COLO668 (cell line): ENCODE measurements around the gene SLC12A3.
A peak's percentile ranks its signal among the peaks of the same experiment; 100 is the strongest.

Source experiments
- DNase-seq: peaks from one replicate; lab custom pipeline; 2025; ENCODE audit not compliant: unreplicated experiment; lab: John Stamatoyannopoulos, UW

Gene SLC12A3

DNA sequence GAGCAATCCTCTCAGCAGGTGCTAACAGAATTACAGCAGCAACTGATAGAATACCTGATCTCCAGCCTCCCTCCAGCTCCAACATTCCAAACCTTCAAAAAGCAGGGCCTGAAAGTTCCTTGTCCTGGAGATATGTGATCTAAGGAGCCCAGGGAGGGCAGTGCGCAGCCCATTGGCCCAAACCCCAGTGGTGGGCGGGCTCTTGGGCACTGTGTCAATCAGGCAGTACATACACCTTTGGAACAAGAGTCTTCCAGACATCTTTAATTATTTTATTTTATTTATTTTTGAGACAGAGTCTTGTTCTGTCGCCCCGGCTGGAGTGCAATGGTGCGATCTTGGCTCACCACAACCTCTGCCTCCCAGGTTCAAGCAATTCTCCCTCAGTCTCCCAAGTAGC is 24.2 kb downstream of the SLC12A3 start:
- no peak for DNase-seq

GRCh38 chr16:56891685-56892084 is 26.7 kb downstream of the SLC12A3 start:
- DNase-seq: no peak

DNA sequence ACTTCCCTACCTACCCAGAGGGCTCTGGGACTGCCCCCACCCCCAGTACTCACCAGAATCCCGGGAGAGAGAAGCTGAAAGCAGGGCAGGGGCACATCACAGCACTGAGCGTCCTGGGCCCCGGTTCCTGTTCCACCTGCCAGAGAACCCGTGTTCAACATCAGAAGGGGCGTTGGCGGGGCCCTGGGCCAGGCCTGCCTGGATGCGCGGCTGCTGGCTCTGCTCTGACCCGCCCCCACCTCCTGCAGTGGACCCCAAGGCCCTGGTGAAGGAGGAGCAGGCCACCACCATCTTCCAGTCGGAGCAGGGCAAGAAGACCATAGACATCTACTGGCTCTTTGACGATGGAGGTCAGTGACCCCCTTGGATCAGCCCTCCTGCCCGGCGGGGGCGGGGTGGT is 27.7 kb downstream of the SLC12A3 start:
- DNase-seq: no peak

- no peak for DNase-seq
Observed at GRCh38 chr16:56894331-56894917, 29.4 kb downstream of the SLC12A3 start.

DNA sequence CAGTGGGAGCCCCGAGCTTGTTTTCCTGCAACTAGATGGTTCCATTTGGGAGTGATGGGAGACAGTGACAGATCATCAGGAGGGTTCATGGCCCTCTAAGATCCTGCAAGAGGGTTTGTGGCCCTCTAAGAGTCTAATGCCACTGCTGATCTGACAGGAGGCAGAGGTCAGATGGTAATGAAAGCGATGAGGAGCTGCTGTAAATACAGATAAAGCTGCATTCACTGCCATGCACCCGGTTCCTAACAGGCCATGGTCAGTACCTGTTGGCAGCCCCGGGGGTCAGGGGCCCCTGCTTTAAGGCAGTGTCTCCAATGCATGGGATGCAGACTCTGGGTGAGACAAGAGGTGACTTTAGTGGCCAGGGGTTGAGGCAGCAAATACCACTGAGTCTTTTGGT is 30.8 kb downstream of the SLC12A3 start:
- no peak for DNase-seq

DNA sequence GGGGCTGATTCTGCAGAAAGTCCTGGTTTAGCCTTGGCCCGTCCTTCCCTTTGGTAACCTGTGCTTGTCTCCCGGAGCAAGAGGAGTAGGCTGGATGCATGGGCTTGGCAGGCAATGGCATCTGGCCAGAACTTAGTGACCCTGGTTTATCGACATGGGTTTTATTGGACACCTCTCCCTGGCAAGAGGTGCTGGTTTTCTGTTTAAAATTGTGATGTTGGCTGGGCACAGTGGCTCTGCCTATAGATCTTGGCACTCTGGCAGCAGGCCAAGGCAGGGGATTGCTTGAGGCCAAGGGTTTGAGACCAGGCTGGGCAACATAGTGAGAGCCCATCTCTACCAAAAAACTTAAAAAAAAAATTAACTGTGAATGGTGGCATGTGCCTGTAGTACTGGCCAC is 31.2 kb downstream of the SLC12A3 start:
- DNase-seq: no peak

DNA sequence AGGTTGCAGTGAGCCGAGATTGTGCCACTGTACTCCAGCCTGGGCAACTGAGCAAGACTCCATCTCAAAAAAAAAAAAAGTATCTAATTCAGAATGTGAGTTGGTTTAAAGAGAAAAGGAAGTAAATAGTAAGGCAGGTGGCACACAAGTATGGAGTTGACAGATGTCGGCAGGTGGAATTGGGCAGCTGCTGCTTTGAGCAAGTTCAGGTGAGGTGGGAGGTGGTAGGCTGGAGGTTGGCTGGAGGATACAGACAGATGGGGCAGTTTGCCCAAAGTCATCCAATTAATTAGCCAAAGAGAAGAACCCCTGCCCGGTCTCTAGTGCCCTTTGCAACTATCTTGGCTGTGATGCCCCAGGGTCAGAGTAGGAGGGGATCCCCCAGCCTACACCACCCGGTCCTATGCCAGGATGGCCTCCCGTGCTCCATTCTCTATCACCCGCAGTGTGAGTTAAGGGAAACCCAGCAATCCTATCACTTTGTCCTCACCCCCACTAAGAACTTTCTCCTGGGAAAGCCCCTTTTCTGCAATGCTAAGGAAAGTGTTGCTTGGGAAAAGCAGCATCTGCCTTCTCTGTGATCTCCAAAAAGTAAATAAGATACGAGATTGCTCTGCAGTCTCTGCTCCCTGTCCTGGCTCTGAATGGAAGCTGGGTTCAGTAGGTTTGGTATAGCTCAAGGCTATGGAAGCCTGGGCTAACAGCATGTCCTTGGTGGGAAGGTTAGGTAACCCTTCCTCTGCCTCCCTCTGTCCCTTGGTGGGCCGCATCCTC is 32.2 kb downstream of the SLC12A3 start:
- DNase-seq: peak; percentile 6

GRCh38 chr16:56898847-56899246 is 33.8 kb downstream of the SLC12A3 start:
- DNase-seq: no peak

GRCh38 chr16:56903866-56904265 is 38.9 kb downstream of the SLC12A3 start:
- no peak for DNase-seq

DNA sequence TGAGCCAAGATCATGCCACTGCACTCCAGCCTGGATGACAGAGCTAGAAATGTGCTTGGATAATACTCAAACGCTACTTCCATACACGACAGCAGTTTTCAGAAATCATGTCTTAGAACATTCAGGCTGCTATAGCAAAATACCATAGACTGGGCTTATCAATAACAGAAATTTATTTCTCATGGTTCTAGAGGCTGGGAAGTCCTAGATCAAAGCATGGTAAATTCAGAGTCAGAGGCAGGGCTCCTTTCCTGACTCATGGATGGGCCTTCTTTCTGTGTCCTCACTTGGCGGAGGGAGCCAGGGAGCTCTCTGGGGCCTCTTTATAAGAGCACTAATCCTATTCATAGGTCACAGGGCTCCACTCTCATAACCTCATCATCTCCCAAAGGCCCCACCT is 42.4 kb downstream of the SLC12A3 start:
- DNase-seq: no peak

GRCh38 chr16:56909527-56909979 is 44.5 kb downstream of the SLC12A3 start:
- DNase-seq: no peak

DNA sequence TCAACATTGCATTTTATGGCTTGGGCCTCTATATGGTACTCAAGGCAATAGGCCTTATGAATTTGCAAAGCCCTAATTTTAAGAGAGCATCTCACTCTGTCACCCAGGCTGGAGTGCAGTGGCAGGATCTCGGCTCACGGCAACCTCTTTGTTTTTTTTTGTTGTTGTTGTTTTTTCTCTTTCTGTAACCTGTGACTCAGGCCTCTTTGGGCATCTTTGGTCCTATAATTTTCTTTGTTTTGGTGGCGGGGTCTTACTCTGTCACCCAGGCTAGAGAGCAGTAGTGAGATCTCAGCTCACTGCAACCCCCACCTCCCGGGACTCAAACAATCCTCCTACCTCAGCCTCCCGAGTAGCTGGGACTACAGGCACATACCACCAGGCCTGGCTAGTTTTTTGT is 45.1 kb downstream of the SLC12A3 start:
- no peak for DNase-seq

DNA sequence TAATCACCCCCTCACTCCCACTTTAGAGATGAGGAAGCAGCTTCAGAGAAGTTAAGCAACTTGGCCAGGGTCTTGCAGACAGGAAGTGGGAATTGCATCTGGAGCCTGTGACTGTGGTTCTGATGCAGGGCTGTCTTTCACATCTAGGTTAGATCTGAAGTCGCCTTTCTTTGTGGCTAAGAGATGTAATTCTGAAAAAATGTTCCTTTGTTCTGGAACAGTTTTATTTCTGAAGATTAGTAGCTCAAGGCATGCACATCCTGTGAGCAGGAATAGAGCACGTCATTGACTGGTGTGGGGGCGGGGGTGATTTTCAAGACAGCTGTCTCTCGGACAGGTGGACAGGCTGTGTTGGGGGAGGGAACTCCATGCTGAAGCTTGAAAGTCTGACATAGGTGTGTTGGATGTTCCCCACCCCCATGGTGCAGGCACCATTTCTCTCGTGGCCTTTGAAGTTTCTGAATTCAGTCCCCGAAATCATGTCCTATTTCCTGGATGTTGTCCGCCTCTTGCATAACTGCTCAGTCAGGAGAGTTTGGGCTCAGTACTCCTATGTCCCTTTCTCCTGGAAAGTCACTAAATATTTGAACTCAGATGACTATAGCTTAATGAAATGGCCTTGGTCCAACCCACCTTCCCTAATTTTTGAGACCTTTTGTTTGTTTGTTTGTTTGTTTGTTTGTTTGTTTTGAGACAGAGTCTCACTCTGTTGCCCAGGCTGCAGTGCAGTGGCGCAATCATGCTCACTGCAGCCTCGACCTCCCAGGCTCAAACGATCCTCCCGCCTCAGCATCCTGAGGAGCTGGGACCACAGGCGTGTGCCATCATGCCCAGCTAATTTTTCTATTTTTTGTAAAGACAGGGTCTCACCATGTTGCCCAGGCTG is 45.9 kb downstream of the SLC12A3 start:
- DNase-seq: peak; percentile 9

- no peak for DNase-seq
Observed at GRCh38 chr16:56911771-56912571, 47.0 kb downstream of the SLC12A3 start.

DNA sequence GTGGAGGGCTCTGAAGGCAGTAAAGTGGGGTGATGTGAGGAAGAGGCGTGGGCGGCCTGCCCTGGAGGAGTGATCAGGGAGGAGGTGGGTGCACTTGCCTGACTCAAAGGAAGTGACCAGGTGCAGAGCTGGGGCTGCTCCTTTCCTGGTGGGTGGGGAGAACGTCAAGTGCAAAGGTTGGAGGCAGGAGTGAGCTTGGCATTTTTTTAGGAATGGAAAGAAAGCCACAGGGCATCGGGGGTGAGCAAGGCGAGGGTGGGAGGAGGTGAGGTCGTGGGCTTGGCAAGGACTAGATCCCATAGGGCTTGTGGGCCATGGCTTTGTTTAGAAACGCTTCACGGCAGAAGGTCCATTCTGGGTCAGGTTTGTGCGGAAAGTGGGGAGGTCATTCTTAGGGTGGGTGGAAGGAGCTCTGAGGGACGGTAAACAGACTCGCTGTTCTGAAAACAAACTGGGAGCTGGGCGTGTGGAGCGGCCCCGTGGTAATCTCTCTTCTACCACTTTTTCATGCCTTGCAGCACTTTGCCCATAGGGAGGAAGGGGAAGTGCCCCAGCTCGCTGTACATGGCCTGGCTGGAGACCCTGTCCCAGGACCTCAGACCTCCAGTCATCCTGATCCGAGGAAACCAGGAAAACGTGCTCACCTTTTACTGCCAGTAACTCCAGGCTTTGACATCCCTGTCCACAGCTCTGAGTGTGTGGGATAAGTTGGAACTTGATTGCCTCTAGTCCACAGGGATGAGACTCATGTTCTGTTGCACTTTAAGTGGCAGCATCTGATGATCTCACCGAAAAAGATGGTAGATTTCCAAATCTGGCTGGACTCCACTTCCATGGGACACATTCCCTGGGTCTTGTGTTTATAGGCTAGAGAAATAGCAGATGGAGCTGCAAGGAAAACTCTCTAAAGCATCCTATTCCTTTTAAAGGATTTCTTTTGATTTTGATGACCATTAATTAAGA is 48.0 kb downstream of the SLC12A3 start:
- no peak for DNase-seq

DNA sequence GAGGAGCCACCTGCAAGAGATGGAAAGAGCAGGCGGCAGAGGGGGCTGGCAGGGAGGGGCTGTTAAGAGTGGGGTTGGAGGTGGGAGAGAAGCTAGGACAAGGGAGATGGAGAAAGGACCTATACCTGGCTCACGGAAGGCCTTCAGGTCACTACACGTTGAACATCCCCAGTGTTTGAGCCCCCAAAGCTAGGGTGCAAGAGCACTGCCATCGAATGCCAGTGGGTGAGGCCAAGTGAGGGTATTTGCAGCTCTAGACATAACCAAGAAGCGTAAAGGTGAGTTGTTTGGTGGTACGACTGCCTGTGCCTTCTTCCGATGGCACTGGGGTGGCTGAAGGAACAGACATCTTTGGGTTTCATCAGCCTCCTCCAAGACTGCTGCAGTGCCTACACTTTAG is 49.9 kb downstream of the SLC12A3 start:
- no peak for DNase-seq

DNA sequence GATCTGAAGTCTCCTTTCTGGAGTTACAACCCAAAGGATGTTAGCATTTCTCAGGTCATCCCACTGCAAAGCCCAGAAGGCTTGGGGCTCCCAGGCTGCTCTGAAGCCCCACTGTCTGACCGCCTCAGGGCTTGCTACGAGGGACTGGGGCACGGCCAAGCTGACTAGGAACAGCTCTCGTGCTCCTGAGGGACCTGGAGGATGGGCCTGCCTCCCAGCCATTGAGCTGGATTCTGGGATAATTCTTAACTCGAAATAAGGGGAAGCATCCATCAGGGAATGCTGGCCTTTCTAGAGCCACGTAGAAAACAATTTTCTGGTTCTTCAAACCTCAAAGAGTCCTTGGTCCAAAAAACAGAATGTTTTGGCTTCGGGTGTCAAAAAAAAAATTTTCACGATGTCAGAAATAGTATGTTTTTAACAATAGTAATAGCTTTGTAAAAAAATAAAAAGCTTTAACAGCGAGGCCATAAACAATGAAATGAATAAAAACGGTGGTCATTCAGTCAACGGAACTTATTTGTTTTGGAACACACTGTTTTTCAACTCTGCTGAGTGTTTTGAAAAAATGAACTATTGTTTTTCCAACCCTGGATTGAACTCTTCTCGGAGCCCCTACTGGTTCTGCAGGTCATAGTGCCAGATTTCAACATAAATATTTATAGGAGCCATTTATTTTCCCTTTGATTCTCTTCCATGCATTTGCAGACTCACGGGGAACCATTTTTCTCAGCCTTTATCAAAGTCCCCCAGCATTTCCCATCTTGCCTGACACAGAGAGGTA is 50.5 kb downstream of the SLC12A3 start:
- DNase-seq: no peak

DNA sequence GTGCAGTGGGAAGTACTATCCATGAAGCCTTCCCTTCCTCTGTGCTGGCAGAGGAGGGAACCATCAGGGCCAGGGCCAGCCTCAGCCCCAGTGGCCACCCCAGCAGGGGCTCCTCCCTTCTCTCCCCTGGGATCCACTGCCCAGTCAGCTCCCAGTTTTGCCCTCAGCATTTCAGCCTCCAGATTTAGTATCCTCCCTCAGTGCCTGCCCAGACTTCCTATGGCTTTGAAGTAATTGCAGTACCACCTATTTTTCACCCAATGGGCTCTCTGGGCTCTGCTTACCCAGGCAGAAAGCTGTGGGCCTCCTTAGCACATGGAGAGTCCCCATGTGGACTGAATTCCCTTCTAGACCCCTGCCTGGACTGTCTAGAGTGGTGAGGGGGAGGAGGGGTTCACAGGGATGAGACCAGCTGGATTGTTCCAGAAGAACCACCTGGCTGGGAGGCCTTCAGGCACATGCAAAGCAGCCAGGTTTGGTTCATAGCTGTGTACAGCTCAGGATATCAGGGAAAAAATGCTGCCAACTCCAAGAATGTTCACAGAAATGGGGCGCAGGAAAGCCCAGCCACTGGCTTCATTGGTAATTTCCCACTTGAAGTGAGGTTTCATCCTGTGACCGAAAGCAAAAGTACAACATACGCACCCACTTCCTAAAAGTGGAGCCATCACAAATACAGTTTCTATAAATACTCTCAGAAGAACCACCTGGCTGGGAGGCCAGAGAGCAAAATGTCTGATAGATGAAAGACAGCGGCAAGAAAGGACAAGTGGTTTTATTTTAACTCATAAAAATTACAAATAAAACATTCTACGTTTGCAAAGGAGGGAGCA is 51.8 kb downstream of the SLC12A3 start:
- DNase-seq: no peak
